Spleen (tissue), 11 donors: ENCODE data around the gene GALK1. TPM values are rescaled to one million over a fixed set of nuclear protein-coding genes. Genes with fewer than 3 reads are reported as not detected.
A peak's percentile ranks its signal among the peaks of the same experiment; 100 is the strongest.

Source experiments
- DNase-seq: peaks from one replicate; pipeline ENCODE4 v3.0.0-alpha.2; 2020
- H3K27ac ChIP-seq, 8 donors: fragments of 200-600 bp; sonication (generic) in 7 of 8; 1 replicate in 4 of 8; 2 replicates in 4 of 8; pipeline versions ENCODE4 v1.5.0 to v1.8.0; 2016 to 2021; ENCODE audit warnings: inconsistent platforms in 4 of 8, mild to moderate bottlenecking in 4 of 8, moderate library complexity in 1 of 8
- H3K27me3 ChIP-seq, 7 donors: fragments of 200-600 bp; sonication (generic) in 6 of 7; replicated peaks in 1 of 7; 1 replicate in 4 of 7; 2 replicates in 3 of 7; pipeline versions ENCODE4 v1.5.0 to v1.8.0; 2016 to 2021; ENCODE audit warnings: inconsistent platforms in 3 of 7, mild to moderate bottlenecking in 1 of 7
- H3K36me3 ChIP-seq, 6 donors: fragments of 200-600 bp; sonication (generic) in 5 of 6; 1 replicate in 4 of 6; 2 replicates in 2 of 6; pipeline versions ENCODE4 v1.5.0 to v1.8.0; 2016 to 2021; ENCODE audit warnings: inconsistent platforms in 2 of 6
- H3K4me1 ChIP-seq, 6 donors: fragments of 200-600 bp; sonication (generic) in 5 of 6; 1 replicate in 3 of 6; 2 replicates in 3 of 6; pipeline versions ENCODE4 v1.5.0 to v1.8.0; 2016 to 2021; ENCODE audit warnings: inconsistent platforms in 3 of 6
- H3K4me3 ChIP-seq, 8 donors: fragments of 200-600 bp; sonication (generic) in 7 of 8; 1 replicate in 4 of 8; 2 replicates in 4 of 8; pipeline versions ENCODE4 v1.5.0 to v1.8.0; 2016 to 2021; ENCODE audit warnings: inconsistent platforms in 4 of 8, mild to moderate bottlenecking in 4 of 8, moderate library complexity in 2 of 8
- H3K9me3 ChIP-seq, 8 donors: fragments of 200-600 bp; sonication (generic) in 7 of 8; 1 replicate in 4 of 8; 2 replicates in 4 of 8; pipeline versions ENCODE4 v1.5.0 to v1.8.0; 2016 to 2021; ENCODE audit warnings: inconsistent platforms in 4 of 8
- POLR2A ChIP-seq, 3 donors: fragments of 450-650 bp; IDR thresholded peaks; one replicate each; pipeline ENCODE4 v1.5.1; 2017; ENCODE audit warnings: antibody characterized with exemption in 3 of 3, mild to moderate bottlenecking in 1 of 3
- POLR2AphosphoS5 ChIP-seq, 3 donors: sonication (generic); formaldehyde crosslinking; IDR thresholded peaks; one replicate each; pipeline ENCODE4 v1.5.1; 2017; ENCODE audit warnings: antibody characterized with exemption in 3 of 3
- WGBS, 5 donors: extraction: QIAGEN DNeasy Blood & Tissue Kit in 3 of 5; methylation state at CpG; one replicate each; pipeline versions ENCODE4 v1.1.5 to v1.1.7; 2013 to 2018; 5-methylcytosine and 5-hydroxymethylcytosine counted together
- intact Hi-C: fragments of 100-400 bp; cut with DNase I; formaldehyde crosslinking; loops from one replicate; pipeline ENCODE4 v1.15.0; 2023; ENCODE audit warnings: low total_unique reads
- polyA plus RNA-seq, 3 donors: library from polyadenylated mRNA; stranded (reverse); fragments of 200-250 nt; gene quantifications; one replicate each; pipeline ENCODE4 v1.2.1, GENCODE V29; 2013
- total RNA-seq, 7 donors: library from RNA; depleted of rRNA in 3 of 7; stranded (reverse); fragments of >200 nt in 3 of 7; fragmentation: NEBNext Ultra II Directional in 4 of 7; extraction: Animal tissue kit (Norgen Biotek cat#: 25700) in 4 of 7; gene quantifications; one replicate each; pipeline versions ENCODE4 v1.1.0 to v1.2.1, GENCODE V29; 2016 to 2021
- TF ChIP-seq, protein P1 (sequence below), 11 experiments: fragments of 200-600 bp in 7 of 11; fragments of 450-650 bp in 4 of 11; sonication (generic) in 4 of 11; IDR thresholded peaks in 8 of 11; conservative IDR thresholded peaks in 3 of 11; 1 replicate in 7 of 11; 2 replicates in 4 of 11; pipeline versions ENCODE4 v1.4.0 to v1.8.0; 2016 to 2021; ENCODE audit warnings: antibody characterized with exemption in 11 of 11, inconsistent platforms in 4 of 11, mild to moderate bottlenecking in 1 of 11
- donor health status: healthy with polysubstance abuse.
- donor health status: DM: no; HTN: no; CAD: no; lungs with moderate emphysema.
- donor health status: DM: no; HTN: no; CAD: no.
- donor health status: Bipolar disorder and iron deficiency.
- donor health status: healthy.
- donor health status: DM: no; HTN: no; CAD: no.
- donor health status: DM: yes; HTN: yes; CAD: no.

The GALK1 gene
- total and polyA plus RNA-seq, 10 donors, result 23.5 to 45.9 (median 34.0) TPM

DNA sequence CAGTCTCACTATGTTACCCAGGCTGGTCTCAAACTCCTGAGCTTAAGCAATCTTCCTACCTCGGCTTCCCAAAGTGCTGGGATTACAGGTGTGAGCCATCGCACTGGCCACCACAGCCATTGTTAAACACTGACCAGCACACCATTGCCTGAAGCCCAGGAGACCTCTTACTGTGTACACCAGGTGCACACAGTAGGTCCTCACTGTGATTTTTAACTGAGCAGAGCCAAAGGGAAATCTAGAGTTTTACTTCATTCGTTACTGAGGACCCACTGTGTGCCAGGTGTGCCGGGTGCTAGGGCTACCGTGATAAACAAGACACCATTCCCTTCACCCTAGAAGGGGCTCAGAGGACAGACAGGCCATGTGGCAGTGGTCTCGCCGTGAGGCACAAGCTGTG, 39.5 kb downstream of the GALK1 start:
- intact Hi-C loops, result no loop called here
- Histone ChIP-seq H3K4me3 (no peak overlapping the region), H3K27me3 (peaks cover 0 to 20% (median 14%) of the 10 kb centered on the region in 7 donors), H3K9me3 (no peaks in the 10 kb centered on the region), H3K36me3 (peaks cover 0 to 58% (median 4%) of the 10 kb centered on the region in 6 donors), H3K27ac (peak overlapping the region in 6 of 8 donors; percentile 9 to 93 (median 76)), H3K4me1 (peaks cover 0 to 49% (median 27%) of the 10 kb centered on the region in 6 donors)
- TF ChIP-seq POLR2AphosphoS5 (IDR thresholded peaks at IDR 0.05) (no peak), POLR2A (IDR thresholded peaks at IDR 0.05) (no peak)
- TF ChIP-seq, protein P1, sequence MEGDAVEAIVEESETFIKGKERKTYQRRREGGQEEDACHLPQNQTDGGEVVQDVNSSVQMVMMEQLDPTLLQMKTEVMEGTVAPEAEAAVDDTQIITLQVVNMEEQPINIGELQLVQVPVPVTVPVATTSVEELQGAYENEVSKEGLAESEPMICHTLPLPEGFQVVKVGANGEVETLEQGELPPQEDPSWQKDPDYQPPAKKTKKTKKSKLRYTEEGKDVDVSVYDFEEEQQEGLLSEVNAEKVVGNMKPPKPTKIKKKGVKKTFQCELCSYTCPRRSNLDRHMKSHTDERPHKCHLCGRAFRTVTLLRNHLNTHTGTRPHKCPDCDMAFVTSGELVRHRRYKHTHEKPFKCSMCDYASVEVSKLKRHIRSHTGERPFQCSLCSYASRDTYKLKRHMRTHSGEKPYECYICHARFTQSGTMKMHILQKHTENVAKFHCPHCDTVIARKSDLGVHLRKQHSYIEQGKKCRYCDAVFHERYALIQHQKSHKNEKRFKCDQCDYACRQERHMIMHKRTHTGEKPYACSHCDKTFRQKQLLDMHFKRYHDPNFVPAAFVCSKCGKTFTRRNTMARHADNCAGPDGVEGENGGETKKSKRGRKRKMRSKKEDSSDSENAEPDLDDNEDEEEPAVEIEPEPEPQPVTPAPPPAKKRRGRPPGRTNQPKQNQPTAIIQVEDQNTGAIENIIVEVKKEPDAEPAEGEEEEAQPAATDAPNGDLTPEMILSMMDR (IDR thresholded peaks at IDR 0.05 in 8 of 11, conservative IDR thresholded peaks at IDR 0.05 in 3 of 11), result no peak
- DNase-seq, result no peak
- WGBS, 5 donors, result 89 to 94% (median 93%) methylated on average over 7 of the region's 7 CpGs

DNA sequence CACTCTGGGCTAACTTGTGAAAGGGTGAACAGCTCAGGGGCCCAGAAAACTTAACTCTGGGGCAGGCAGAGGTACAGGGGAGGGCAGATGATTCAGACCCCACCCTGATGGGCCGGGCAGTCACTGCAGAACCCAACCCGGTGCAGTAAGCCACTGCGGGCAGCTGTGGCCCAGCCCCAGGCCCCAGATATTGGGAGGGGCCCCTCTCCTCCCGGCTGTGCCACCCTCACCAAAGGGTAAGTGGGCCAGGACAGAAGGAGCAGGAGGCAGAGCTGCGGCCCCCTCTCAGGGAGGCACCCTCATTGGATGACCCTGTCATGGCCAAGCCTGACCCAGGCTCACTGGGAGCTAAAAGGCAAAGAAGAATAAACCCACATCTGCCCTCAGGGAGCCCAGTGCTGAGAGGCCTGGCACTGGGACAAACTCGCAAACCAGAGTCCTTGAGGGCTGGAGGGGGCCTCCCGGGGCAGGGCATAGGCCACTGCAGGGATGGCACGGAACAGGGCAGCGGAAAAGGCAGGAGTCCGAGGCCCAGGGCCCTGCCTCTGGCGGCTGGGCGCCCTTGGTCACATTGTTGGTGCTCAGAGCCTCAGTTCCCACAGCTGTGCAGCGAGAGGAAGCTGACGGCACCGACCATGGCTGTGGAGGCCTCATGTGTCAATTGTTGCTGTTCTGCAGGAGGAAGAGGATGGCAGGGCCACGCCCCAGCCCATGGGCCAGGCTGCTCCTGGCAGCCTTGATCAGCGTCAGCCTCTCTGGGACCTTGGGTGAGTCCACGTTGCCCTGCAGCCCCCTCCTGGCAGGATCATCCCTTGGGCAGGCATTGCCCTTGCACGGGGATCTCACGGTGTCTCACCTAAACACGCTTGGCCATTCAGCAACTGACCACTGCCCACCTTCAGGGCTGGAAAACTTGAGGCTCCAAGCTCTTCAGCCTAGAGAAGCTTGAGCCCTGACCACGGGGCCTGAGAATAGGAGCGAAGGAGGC, 40.7 kb downstream of the GALK1 start:
- peaks cover 0 to 55% (median 32%) of the 10 kb centered on the region in 6 donors for H3K4me1 ChIP-seq
- peaks cover 0 to 30% (median 16%) of the 10 kb centered on the region in 7 donors for H3K27me3 ChIP-seq
- H3K27ac ChIP-seq, result peak overlapping the region in 7 of 8 donors; percentile 63 to 93 (median 86)
- TF ChIP-seq, protein P1 (IDR thresholded peaks at IDR 0.05 in 8 of 11, conservative IDR thresholded peaks at IDR 0.05 in 3 of 11), result peak in 1 of 11 experiments; percentile 23
- TF ChIP-seq POLR2A (IDR thresholded peaks at IDR 0.05) (no peak), POLR2AphosphoS5 (IDR thresholded peaks at IDR 0.05) (peak; percentile 80 to 89 (median 87))
- DNase-seq, result peak; percentile 89
- intact Hi-C loops, result no loop called here
- H3K9me3 ChIP-seq, result no peaks in the 10 kb centered on the region
- H3K36me3 ChIP-seq, result peaks cover 0 to 46% (median 2%) of the 10 kb centered on the region in 6 donors
- H3K4me3 ChIP-seq, result peak overlapping the region in 2 of 8 donors; percentile 66 to 75
- 65 to 72% (median 71%) methylated on average over 18 to 23 of the region's 23 CpGs for WGBS, 5 donors

DNA sequence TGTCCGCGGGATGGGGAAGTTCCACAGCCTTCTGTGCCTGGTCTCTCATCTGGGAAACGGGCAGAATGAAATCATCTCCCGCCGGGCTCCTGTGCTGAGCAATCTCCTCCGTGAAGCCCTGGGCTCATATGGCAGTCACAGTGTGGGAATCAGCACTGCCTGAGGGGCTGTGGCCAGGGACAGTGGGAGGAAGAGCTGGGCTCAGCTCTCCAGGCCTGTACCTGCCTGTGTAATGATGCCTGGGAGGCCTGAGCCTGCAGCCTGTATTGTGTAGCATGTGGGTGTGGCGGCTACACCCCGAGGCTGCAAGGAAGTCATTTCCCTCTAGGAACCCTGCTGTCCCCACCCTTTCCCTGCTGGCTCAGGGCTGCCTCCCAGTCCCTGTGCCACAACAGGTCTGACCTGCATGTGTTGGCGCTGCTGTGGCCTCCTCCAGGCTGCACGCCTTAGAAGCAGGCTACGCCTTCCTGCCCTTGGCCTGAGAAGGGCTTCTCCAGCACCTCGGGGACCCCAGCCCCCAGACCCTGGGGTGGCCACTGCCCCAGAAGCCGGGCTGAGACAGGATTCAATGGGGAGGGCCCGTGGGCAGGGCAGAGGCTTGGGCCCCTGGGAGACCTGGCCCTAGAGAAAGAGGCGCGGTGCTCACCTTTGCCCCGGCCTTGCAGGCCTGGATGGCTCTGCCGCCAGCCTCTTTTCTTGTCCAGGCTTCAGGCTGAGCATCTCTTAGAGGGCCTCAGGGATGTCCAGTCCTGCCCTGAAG, 41.6 kb downstream of the GALK1 start:
- peaks cover 0 to 55% (median 32%) of the 10 kb centered on the region in 6 donors for H3K4me1 ChIP-seq
- peak overlapping the region in 7 of 8 donors; percentile 63 to 93 (median 86) for H3K27ac ChIP-seq
- 62 to 75% (median 74%) methylated on average over 7 to 18 of the region's 18 CpGs for WGBS, 5 donors
- no peak for DNase-seq
- TF ChIP-seq POLR2AphosphoS5 (IDR thresholded peaks at IDR 0.05) (peak; percentile 62 to 87 (median 76)), POLR2A (IDR thresholded peaks at IDR 0.05) (peak in 1 of 3 donors; percentile 45)
- TF ChIP-seq, protein P1 (IDR thresholded peaks at IDR 0.05 in 8 of 11, conservative IDR thresholded peaks at IDR 0.05 in 3 of 11), result no peak
- intact Hi-C loops, result no loop called here
- peaks cover 0 to 39% (median 16%) of the 10 kb centered on the region in 7 donors for H3K27me3 ChIP-seq
- peak overlapping the region in 6 of 8 donors; percentile 19 to 75 (median 52) for H3K4me3 ChIP-seq
- H3K36me3 ChIP-seq, result peaks cover 0 to 37% (median 0%) of the 10 kb centered on the region in 6 donors
- H3K9me3 ChIP-seq, result no peaks in the 10 kb centered on the region
